Adipocyte (in vitro differentiated cells): ENCODE results near the gene RASD2.

ENCODE experiments used
- DNase-seq: peaks from one replicate; pipeline ENCODE4 v3.0.0-alpha.2; 2015; ENCODE audit warnings: low read depth
- H3K27me3 ChIP-seq: replicated peaks from 2 replicates; pipeline ENCODE4 v1.7.0; 2013; ENCODE audit warnings: mild to moderate bottlenecking, low read length, moderate library complexity; ENCODE audit not compliant: control insufficient read depth, insufficient read depth
- H3K36me3 ChIP-seq: 2 replicates; pipeline ENCODE4 v1.7.0; 2013; ENCODE audit warnings: low read length, mild to moderate bottlenecking, moderate library complexity; ENCODE audit not compliant: control insufficient read depth, insufficient read depth, severe bottlenecking
- H3K4me1 ChIP-seq: 2 replicates; pipeline ENCODE4 v1.7.0; 2013; ENCODE audit warnings: mild to moderate bottlenecking, low read length, moderate library complexity; ENCODE audit not compliant: control insufficient read depth, insufficient read depth
- H3K4me3 ChIP-seq: 2 replicates; pipeline ENCODE4 v1.7.0; 2013; ENCODE audit warnings: mild to moderate bottlenecking, low read length, moderate library complexity
- H3K9ac ChIP-seq: 2 replicates; pipeline ENCODE4 v1.7.0; 2013; ENCODE audit warnings: mild to moderate bottlenecking, low read length, moderate library complexity
- H3K9me3 ChIP-seq: 2 replicates; pipeline ENCODE4 v1.7.0; 2013; ENCODE audit warnings: mild to moderate bottlenecking, low read length, moderate library complexity; ENCODE audit not compliant: control insufficient read depth

RASD2 gene

GRCh38 chr22:35563211-35563610, 22.6 kb downstream of the RASD2 start:
- H3K9me3 ChIP-seq: peaks cover 5% of the 10 kb centered on the region
- no peak for DNase-seq
- H3K27me3 ChIP-seq: peaks cover 12% of the 10 kb centered on the region
- peaks cover 8% of the 10 kb centered on the region for H3K4me1 ChIP-seq
- H3K9ac ChIP-seq: no peak overlapping the region
- H3K4me3 ChIP-seq: no peak overlapping the region
- H3K36me3 ChIP-seq: no peaks in the 10 kb centered on the region

DNA sequence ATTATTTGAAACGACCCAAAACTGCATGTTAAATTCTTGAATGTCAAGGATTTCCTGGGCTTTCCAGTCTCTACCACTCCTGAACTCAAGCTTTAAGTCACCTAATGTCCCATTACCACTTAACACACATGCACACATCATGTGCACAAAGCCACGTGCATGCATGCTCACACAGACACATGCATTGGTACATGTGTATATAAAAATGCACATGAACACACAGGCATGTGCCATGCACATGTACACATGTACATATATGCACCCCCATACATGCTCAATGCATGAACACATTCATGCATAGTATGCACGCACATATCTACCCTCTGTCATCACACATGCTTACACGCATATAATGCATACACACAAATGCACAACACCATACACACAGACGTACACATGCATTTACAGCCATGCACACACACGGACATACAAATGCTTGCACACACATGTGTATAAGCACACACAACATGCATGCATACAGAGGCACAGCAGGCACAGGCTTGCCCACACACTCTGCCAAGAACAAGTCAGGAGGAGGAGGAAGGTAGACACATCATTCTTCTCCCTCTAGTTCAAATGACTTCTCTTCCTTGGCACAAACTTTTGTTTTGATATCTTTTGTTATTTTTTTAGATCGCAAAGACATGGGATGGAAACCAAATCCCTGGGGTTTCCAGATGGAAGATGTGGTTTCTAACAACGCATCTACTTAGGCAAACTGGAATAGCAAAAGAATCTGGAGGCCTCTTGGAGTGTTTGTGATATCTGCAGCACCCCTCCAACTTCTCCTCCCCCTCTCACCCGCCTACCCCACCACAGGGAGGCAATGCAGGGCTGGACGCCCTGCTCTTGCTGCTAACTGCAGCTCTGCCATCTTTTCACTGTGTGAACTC, 24.6 kb downstream of the RASD2 start:
- no peak overlapping the region for H3K4me3 ChIP-seq
- H3K4me1 ChIP-seq: peaks cover 23% of the 10 kb centered on the region
- H3K9me3 ChIP-seq: no peaks in the 10 kb centered on the region
- peaks cover 11% of the 10 kb centered on the region for H3K27me3 ChIP-seq
- peak; percentile 20 for DNase-seq
- H3K36me3 ChIP-seq: no peaks in the 10 kb centered on the region
- H3K9ac ChIP-seq: no peak overlapping the region

DNA sequence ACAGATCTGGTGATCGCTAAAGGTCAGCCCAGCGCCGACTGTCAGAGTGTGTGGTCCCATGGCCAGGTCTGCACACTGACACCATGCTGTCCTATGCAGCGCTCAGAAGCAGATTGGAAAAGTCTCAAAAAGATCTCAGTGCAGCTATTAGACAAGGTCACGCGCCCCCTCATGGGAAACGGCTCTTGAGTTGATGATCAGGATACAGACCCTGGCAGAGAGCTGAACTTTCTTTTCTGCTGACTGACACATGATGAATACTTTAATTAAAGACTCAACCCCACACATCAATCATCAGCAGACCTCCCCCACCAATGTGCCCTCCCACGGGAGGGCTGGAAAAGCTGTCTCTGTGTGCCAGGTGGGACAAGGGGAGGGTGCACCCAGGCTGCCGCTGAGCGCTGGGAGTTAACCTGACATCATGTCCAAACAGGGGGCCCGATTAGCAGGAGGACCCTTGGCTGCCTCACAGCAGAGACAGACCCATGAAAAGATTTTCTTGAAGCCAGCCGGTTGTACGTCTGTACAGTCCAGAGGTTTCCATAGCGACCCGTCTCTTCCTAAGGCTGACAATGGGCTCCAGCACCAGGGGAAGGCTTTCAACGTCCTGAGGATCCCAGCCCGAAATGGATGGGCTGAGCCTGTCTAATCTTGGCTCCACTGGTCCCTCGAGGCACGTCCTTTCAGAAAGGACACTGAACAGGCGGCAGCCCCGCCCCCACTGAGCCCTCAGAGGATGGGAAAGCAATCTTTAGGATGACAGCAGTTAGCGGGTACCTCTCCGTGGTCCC, 26.9 kb downstream of the RASD2 start:
- Histone ChIP-seq H3K36me3 (no peaks in the 10 kb centered on the region), H3K9ac (no peak overlapping the region), H3K27me3 (peaks cover 12% of the 10 kb centered on the region), H3K9me3 (no peaks in the 10 kb centered on the region), H3K4me1 (peaks cover 23% of the 10 kb centered on the region), H3K4me3 (no peak overlapping the region)
- DNase-seq: no peak

- no peak overlapping the region for H3K4me3 ChIP-seq
- peak; percentile 31 for DNase-seq
- peaks cover 23% of the 10 kb centered on the region for H3K4me1 ChIP-seq
Measured at GRCh38 chr22:35568751-35569739, 28.4 kb downstream of the RASD2 start.

GRCh38 chr22:35569916-35570315, 29.3 kb downstream of the RASD2 start:
- no peak for DNase-seq
- Histone ChIP-seq H3K4me1 (peaks cover 23% of the 10 kb centered on the region), H3K4me3 (no peak overlapping the region), H3K36me3 (no peaks in the 10 kb centered on the region), H3K27me3 (peaks cover 22% of the 10 kb centered on the region), H3K9ac (no peak overlapping the region), H3K9me3 (no peaks in the 10 kb centered on the region)

More at GRCh38 chr22:35568751-35569739, 28.4 kb downstream of the RASD2 start:
- Histone ChIP-seq H3K27me3 (peaks cover 13% of the 10 kb centered on the region), H3K9ac (peak overlapping the region; percentile 9), H3K9me3 (no peaks in the 10 kb centered on the region), H3K36me3 (no peaks in the 10 kb centered on the region)

- Histone ChIP-seq H3K36me3 (no peaks in the 10 kb centered on the region), H3K9ac (no peak overlapping the region), H3K4me1 (peaks cover 17% of the 10 kb centered on the region), H3K4me3 (no peak overlapping the region), H3K27me3 (peaks cover 27% of the 10 kb centered on the region), H3K9me3 (no peaks in the 10 kb centered on the region)
- DNase-seq: no peak
Measured at GRCh38 chr22:35570686-35571194, 30.1 kb downstream of the RASD2 start.

DNA sequence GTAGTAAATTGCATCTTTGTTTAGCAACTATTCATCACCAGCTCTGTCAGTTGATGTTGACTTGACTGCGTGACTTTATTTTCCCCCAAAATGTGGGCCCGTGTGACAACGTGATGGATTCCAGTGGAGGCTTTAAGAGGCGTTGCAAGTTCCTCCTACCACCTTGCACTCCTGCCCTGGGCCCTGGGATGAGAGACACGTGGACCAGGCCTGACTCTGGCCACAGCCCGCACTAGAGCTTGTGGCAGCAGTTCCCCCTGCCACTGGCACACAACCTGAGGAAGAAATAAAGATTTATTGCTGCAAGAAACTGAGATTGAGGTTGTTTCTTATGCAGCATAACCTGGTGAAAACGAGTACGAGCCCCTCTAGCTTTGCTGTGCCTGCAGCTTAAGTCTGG, 31.9 kb downstream of the RASD2 start:
- Histone ChIP-seq H3K9ac (no peak overlapping the region), H3K4me3 (no peak overlapping the region), H3K9me3 (no peaks in the 10 kb centered on the region), H3K36me3 (no peaks in the 10 kb centered on the region), H3K27me3 (peaks cover 23% of the 10 kb centered on the region), H3K4me1 (peaks cover 15% of the 10 kb centered on the region)
- DNase-seq: no peak

GRCh38 chr22:35575116-35575748, 34.6 kb downstream of the RASD2 start:
- no peaks in the 10 kb centered on the region for H3K36me3 ChIP-seq
- no peak overlapping the region for H3K4me3 ChIP-seq
- no peak for DNase-seq
- H3K4me1 ChIP-seq: no peaks in the 10 kb centered on the region
- no peak overlapping the region for H3K9ac ChIP-seq
- H3K9me3 ChIP-seq: no peaks in the 10 kb centered on the region
- peaks cover 16% of the 10 kb centered on the region for H3K27me3 ChIP-seq

DNA sequence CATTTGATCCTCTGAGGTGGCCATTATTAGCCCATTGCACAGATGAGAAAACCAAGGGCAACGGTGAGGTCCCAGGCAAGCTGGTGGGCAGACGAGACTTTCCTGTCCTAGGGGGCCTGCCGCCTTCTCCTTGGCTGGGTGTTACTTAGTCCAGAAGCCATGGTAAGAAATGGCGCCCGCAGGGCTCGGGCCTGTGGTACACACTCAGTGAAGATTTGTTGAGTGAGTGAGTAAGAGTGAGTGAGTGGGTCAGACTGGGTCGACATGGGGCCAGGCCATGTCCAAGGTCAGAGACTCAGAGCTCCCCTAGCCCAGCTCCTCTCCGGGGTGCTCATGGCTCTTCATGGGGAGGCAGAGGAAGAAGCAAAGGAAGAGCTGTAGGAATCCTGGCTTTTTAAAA, 36.0 kb downstream of the RASD2 start:
- Histone ChIP-seq H3K27me3 (peaks cover 14% of the 10 kb centered on the region), H3K9me3 (no peaks in the 10 kb centered on the region), H3K4me3 (no peak overlapping the region), H3K9ac (no peak overlapping the region), H3K4me1 (no peaks in the 10 kb centered on the region), H3K36me3 (no peaks in the 10 kb centered on the region)
- DNase-seq: no peak
